SK-N-SH (cell line): ENCODE measurements around the gene TMCC2. TPM values are rescaled to one million over a fixed set of nuclear protein-coding genes. Genes with fewer than 3 reads are reported as not detected.

ENCODE experiments used
- CTCF ChIA-PET: fragments of 300-600, 350-600 bp; formaldehyde crosslinking; extraction: SDS; loops from one replicate; lab custom pipeline; 2021; lab: Yijun Ruan, JAX
- POLR2A ChIA-PET: fragments of 350-600 bp; sonication (Branson Sonifier 250); formaldehyde crosslinking; extraction: SDS; loops from one replicate; lab custom pipeline; 2020; ENCODE audit warnings: antibody characterized with exemption, inconsistent platforms; lab: Yijun Ruan, JAX
- DNase-seq: peaks from one replicate; pipeline ENCODE4 v3.0.0; 2012
- H2AFZ ChIP-seq: fragments of 200-600 bp; sonication (generic); 2 replicates; pipeline ENCODE4 v1.8.1; 2016; ENCODE audit warnings: antibody characterized with exemption, mild to moderate bottlenecking, low read depth
- H3F3A ChIP-seq: fragments of 200-600 bp; sonication (generic); replicated peaks from 2 replicates; pipeline ENCODE3; 2016; ENCODE audit warnings: antibody characterized with exemption, mild to moderate bottlenecking; ENCODE audit not compliant: insufficient read depth
- H3K27ac ChIP-seq, 2 experiments: fragments of 200-500 bp in 1 of 2; fragments of 200-600 bp in 1 of 2; sonication (Bioruptor generic) in 1 of 2; sonication (generic), shearing (Covaris generic) in 1 of 2; 2 replicates each; pipeline versions ENCODE4 v1.5.1 to v1.6.1; 2014 to 2016; ENCODE audit warnings: low read depth in 2 of 2, inconsistent platforms in 1 of 2, low read length in 1 of 2, mild to moderate bottlenecking in 1 of 2, mixed read lengths in 1 of 2
- H3K27me3 ChIP-seq: fragments of 200-600 bp; sonication (generic), shearing (Covaris generic); 2 replicates; pipeline ENCODE4 v1.6.1; 2016; ENCODE audit warnings: mixed run types; ENCODE audit not compliant: insufficient read depth
- H3K36me3 ChIP-seq, 2 experiments: fragments of 200-500 bp in 1 of 2; fragments of 200-600 bp in 1 of 2; sonication (Bioruptor generic) in 1 of 2; sonication (generic) in 1 of 2; replicated peaks in 1 of 2; 2 replicates each; pipeline versions ENCODE3 to v1.5.1; 2014 to 2016; ENCODE audit warnings: low read length in 1 of 2, mild to moderate bottlenecking in 1 of 2; ENCODE audit not compliant: insufficient read depth in 2 of 2, control insufficient read depth in 1 of 2
- H3K4me1 ChIP-seq, 2 experiments: fragments of 200-500 bp in 1 of 2; fragments of 200-600 bp in 1 of 2; sonication (Bioruptor generic) in 1 of 2; sonication (generic), shearing (Covaris generic) in 1 of 2; 2 replicates each; pipeline versions ENCODE4 v1.5.1 to v1.6.1; 2014 to 2016; ENCODE audit warnings: low read depth in 1 of 2, low read length in 1 of 2, mixed run types in 1 of 2; ENCODE audit not compliant: insufficient read depth in 2 of 2, control insufficient read depth in 1 of 2
- H3K4me2 ChIP-seq: fragments of 200-600 bp; sonication (generic), shearing (Covaris generic); 2 replicates; pipeline ENCODE4 v1.6.1; 2017; ENCODE audit warnings: mixed run types
- H3K4me3 ChIP-seq, 2 experiments: fragments of 200-500 bp in 1 of 2; fragments of 200-600 bp in 1 of 2; sonication (Bioruptor generic) in 1 of 2; sonication (generic), shearing (Covaris generic) in 1 of 2; 2 replicates each; pipeline versions ENCODE4 v1.5.1 to v1.8.1; 2014 to 2016; ENCODE audit warnings: low read depth in 2 of 2, inconsistent platforms in 1 of 2, low read length in 1 of 2, mild to moderate bottlenecking in 1 of 2, mixed read lengths in 1 of 2, moderate library complexity in 1 of 2
- H3K79me2 ChIP-seq: fragments of 200-600 bp; sonication (generic); 2 replicates; pipeline ENCODE4 v1.8.1; 2017; ENCODE audit warnings: mild to moderate bottlenecking; ENCODE audit not compliant: insufficient read depth
- H3K9ac ChIP-seq: fragments of 200-600 bp; sonication (generic); 2 replicates; pipeline ENCODE4 v1.6.1; 2017; ENCODE audit warnings: mixed run types
- H3K9me2 ChIP-seq: fragments of 200-600 bp; sonication (generic); 2 replicates; pipeline ENCODE4 v1.6.1; 2017; ENCODE audit warnings: mixed run types
- H3K9me3 ChIP-seq: fragments of 200-600 bp; sonication (generic); 2 replicates; pipeline ENCODE4 v1.6.1; 2017; ENCODE audit warnings: mixed run types, mild to moderate bottlenecking, moderate library complexity
- H4K20me1 ChIP-seq: fragments of 200-600 bp; sonication (generic); 2 replicates; pipeline ENCODE4 v1.6.1; 2017; ENCODE audit warnings: mild to moderate bottlenecking, mixed run types; ENCODE audit not compliant: insufficient read depth
- ELF1 ChIP-seq: IDR thresholded peaks from 2 replicates; pipeline ENCODE4 v1.4.0; 2012
- EP300 ChIP-seq, 2 experiments: IDR thresholded peaks; 2 replicates each; pipeline versions ENCODE4 v1.4.0 to v1.6.1; 2012; ENCODE audit warnings: borderline replicate concordance in 1 of 2, low read depth in 1 of 2, low read length in 1 of 2
- EZH2phosphoT487 ChIP-seq: fragments of 200-600 bp; sonication (generic); IDR thresholded peaks from 2 replicates; pipeline ENCODE4 v1.6.1; 2017; ENCODE audit warnings: low read depth, mixed run types, mild to moderate bottlenecking, antibody characterized with exemption, moderate library complexity, borderline replicate concordance
- FOSL2 ChIP-seq: IDR thresholded peaks from 2 replicates; pipeline ENCODE4 v1.4.0; 2012; ENCODE audit warnings: low read depth, mild to moderate bottlenecking, moderate library complexity, borderline replicate concordance
- FOXJ3 ChIP-seq: sonication (generic); formaldehyde crosslinking; IDR thresholded peaks from 2 replicates; pipeline ENCODE4 v1.5.1; 2020; ENCODE audit warnings: mild to moderate bottlenecking, missing genetic modification reagents
- FOXM1 ChIP-seq: IDR thresholded peaks from 2 replicates; pipeline ENCODE4 v1.4.0; 2012; ENCODE audit warnings: low read depth, mild to moderate bottlenecking
- GABPA ChIP-seq: IDR thresholded peaks from 2 replicates; pipeline ENCODE4 v1.4.0; 2012; ENCODE audit warnings: low read depth, mild to moderate bottlenecking
- GATA2 ChIP-seq: sonication (generic); formaldehyde crosslinking; IDR thresholded peaks from 2 replicates; pipeline ENCODE4 v1.5.0; 2020; ENCODE audit warnings: mild to moderate bottlenecking, missing genetic modification reagents
- IRF3 ChIP-seq: fragments of 150-350 bp; IDR thresholded peaks from 2 replicates; pipeline ENCODE4 v1.6.1; 2016; ENCODE audit warnings: mild to moderate bottlenecking, low read depth, low read length
- JUND ChIP-seq: IDR thresholded peaks from 2 replicates; pipeline ENCODE4 v1.4.0; 2012
- MAX ChIP-seq: IDR thresholded peaks from 2 replicates; pipeline ENCODE4 v1.4.0; 2012; ENCODE audit warnings: low read depth
- MEF2A ChIP-seq: IDR thresholded peaks from 2 replicates; pipeline ENCODE4 v1.4.0; 2012; ENCODE audit warnings: low read depth, borderline replicate concordance
- MXI1 ChIP-seq: IDR thresholded peaks from 2 replicates; pipeline ENCODE4 v1.6.1; 2012; ENCODE audit warnings: mild to moderate bottlenecking, low read depth, low read length, improper control_type of control experiment
- POLR2AphosphoS5 ChIP-seq: IDR thresholded peaks from 2 replicates; pipeline ENCODE4 v1.6.1; 2012; ENCODE audit warnings: low read depth, low read length
- RCOR1 ChIP-seq: fragments of 150-350 bp; IDR thresholded peaks from 2 replicates; pipeline ENCODE4 v1.6.1; 2017; ENCODE audit warnings: antibody characterized with exemption, low read length
- RFX5 ChIP-seq: IDR thresholded peaks from 2 replicates; pipeline ENCODE4 v1.6.1; 2012; ENCODE audit warnings: mild to moderate bottlenecking, improper control_type of control experiment, low read length
- RXRA ChIP-seq: IDR thresholded peaks from 2 replicates; pipeline ENCODE4 v1.4.0; 2012; ENCODE audit warnings: low read depth, mild to moderate bottlenecking, borderline replicate concordance
- SIN3A ChIP-seq: IDR thresholded peaks from 2 replicates; pipeline ENCODE4 v1.6.1; 2012; ENCODE audit warnings: low read depth, mild to moderate bottlenecking, low read length, moderate library complexity, borderline replicate concordance
- SMC3 ChIP-seq: IDR thresholded peaks from 2 replicates; pipeline ENCODE4 v1.6.1; 2012; ENCODE audit warnings: low read depth, low read length, improper control_type of control experiment
- TEAD4 ChIP-seq: IDR thresholded peaks from 2 replicates; pipeline ENCODE4 v1.4.0; 2012; ENCODE audit warnings: mild to moderate bottlenecking, borderline replicate concordance; ENCODE audit not compliant: insufficient read depth
- WGBS: methylation state at CpG from one replicate; pipeline ENCODE4 v1.1.6; 2017; ENCODE audit warnings: low lambda C conversion rate; 5-methylcytosine and 5-hydroxymethylcytosine counted together
- polyA plus RNA-seq, 3 experiments: library from polyadenylated mRNA; depleted of rRNA; stranded (reverse); fragments of >200 nt; gene quantifications; 2 replicates each; pipeline ENCODE4 v1.2.3, GENCODE V29; 2012
- TF ChIP-seq, protein P1 (sequence below): IDR thresholded peaks from 2 replicates; pipeline ENCODE4 v1.4.0; 2012; ENCODE audit warnings: low read depth, borderline replicate concordance
- TF ChIP-seq, protein P2 (sequence below): IDR thresholded peaks from 2 replicates; pipeline ENCODE4 v1.4.0; 2012; ENCODE audit warnings: low read depth, borderline replicate concordance

Gene TMCC2
- polyA plus RNA-seq, 1 of the 3 experiments (the other 2 are of a cell fraction), result 6.0 TPM

- CTCF ChIA-PET, result interaction anchor here (0.7 to 6.8 kb wide), 4 partner anchors 12 to 182 kb away, joined by 3 to 75 read pairs (median 6); partner anchors contain the start of gene TMCC2
- no peaks in the 10 kb centered on the region for H3K9me3 ChIP-seq
- H3K4me2 ChIP-seq, result no peak overlapping the region
- 90% methylated on average over 8 of the region's 8 CpGs for WGBS
- H3K27me3 ChIP-seq, result no peaks in the 10 kb centered on the region
- H2AFZ ChIP-seq, result no peak overlapping the region
- H3K4me1 ChIP-seq, result peaks cover 0 to 8% of the 10 kb centered on the region in 2 experiments; a peak in 1 of 4 replicates
- no peak overlapping the region for H3K4me3 ChIP-seq
- H3K9me2 ChIP-seq, result no peaks in the 10 kb centered on the region
- H3F3A ChIP-seq, result no peaks in the 10 kb centered on the region
- no peaks in the 10 kb centered on the region for H3K36me3 ChIP-seq
- TF ChIP-seq GABPA (no peak), FOSL2 (no peak), IRF3 (no peak), JUND (no peak), TEAD4 (no peak), FOXJ3 (CRISPR knock-in tag) (no peak), GATA2 (CRISPR knock-in tag) (no peak), MAX (no peak), MEF2A (no peak), FOXM1 (no peak), POLR2AphosphoS5 (no peak), MXI1 (no peak), EP300 (IDR thresholded peaks at IDR 0.05; ENCODE audit: borderline replicate concordance in 1 of 2, low read depth in 1 of 2, low read length in 1 of 2) (no peak)
- TF ChIP-seq, protein P1, sequence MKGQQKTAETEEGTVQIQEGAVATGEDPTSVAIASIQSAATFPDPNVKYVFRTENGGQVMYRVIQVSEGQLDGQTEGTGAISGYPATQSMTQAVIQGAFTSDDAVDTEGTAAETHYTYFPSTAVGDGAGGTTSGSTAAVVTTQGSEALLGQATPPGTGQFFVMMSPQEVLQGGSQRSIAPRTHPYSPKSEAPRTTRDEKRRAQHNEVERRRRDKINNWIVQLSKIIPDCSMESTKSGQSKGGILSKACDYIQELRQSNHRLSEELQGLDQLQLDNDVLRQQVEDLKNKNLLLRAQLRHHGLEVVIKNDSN, result no peak
- H3K27ac ChIP-seq, result no peak overlapping the region
- POLR2A ChIA-PET, result no interaction called here
- DNase-seq, result no peak
- no peaks in the 10 kb centered on the region for H3K79me2 ChIP-seq
- no peak overlapping the region for H3K9ac ChIP-seq
- H4K20me1 ChIP-seq, result no peaks in the 10 kb centered on the region
These were observed 15.8 kb downstream of the TMCC2 start for GRCh38 chr1:205243350-205244191.

GRCh38 chr1:205244384-205244783, 16.6 kb downstream of the TMCC2 start:
- H3F3A ChIP-seq, result no peaks in the 10 kb centered on the region
- POLR2A ChIA-PET, result no interaction called here
- no peak overlapping the region for H3K4me2 ChIP-seq
- no peaks in the 10 kb centered on the region for H3K36me3 ChIP-seq
- H3K4me1 ChIP-seq, result peaks cover 4 to 14% of the 10 kb centered on the region in 2 experiments; a peak in 1 of 4 replicates
- no peaks in the 10 kb centered on the region for H3K9me3 ChIP-seq
- no peak overlapping the region for H3K27ac ChIP-seq
- no peak for DNase-seq
- WGBS, result 69% methylated on average over 4 of the region's 4 CpGs
- H3K4me3 ChIP-seq, result no peak overlapping the region
- H3K79me2 ChIP-seq, result no peaks in the 10 kb centered on the region
- H3K9me2 ChIP-seq, result no peaks in the 10 kb centered on the region
- no peak overlapping the region for H2AFZ ChIP-seq
- H3K27me3 ChIP-seq, result no peaks in the 10 kb centered on the region
- CTCF ChIA-PET, result interaction anchor here (0.7 to 6.8 kb wide), 4 partner anchors 12 to 182 kb away, joined by 3 to 75 read pairs (median 6); partner anchors contain the start of gene TMCC2
- H3K9ac ChIP-seq, result no peak overlapping the region
- H4K20me1 ChIP-seq, result no peaks in the 10 kb centered on the region
- TF ChIP-seq RCOR1 (no peak), SIN3A (no peak), RFX5 (no peak), RXRA (no peak), MXI1 (no peak), TEAD4 (no peak), SMC3 (no peak), ELF1 (no peak), EZH2phosphoT487 (no peak)
- TF ChIP-seq, protein P2, sequence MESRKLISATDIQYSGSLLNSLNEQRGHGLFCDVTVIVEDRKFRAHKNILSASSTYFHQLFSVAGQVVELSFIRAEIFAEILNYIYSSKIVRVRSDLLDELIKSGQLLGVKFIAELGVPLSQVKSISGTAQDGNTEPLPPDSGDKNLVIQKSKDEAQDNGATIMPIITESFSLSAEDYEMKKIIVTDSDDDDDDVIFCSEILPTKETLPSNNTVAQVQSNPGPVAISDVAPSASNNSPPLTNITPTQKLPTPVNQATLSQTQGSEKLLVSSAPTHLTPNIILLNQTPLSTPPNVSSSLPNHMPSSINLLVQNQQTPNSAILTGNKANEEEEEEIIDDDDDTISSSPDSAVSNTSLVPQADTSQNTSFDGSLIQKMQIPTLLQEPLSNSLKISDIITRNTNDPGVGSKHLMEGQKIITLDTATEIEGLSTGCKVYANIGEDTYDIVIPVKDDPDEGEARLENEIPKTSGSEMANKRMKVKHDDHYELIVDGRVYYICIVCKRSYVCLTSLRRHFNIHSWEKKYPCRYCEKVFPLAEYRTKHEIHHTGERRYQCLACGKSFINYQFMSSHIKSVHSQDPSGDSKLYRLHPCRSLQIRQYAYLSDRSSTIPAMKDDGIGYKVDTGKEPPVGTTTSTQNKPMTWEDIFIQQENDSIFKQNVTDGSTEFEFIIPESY, result no peak
